Measurements from ENCODE around the gene CLBA1. TPM values are rescaled to one million over a fixed set of nuclear protein-coding genes. Genes with fewer than 3 reads are reported as not detected.
A peak's percentile ranks its signal among the peaks of the same experiment; 100 is the strongest.

The CLBA1 gene
- total RNA-seq, 4 donors from 2014 or later: 1.3 to 11.1 (median 10.1) TPM; not detected in 1

DNA sequence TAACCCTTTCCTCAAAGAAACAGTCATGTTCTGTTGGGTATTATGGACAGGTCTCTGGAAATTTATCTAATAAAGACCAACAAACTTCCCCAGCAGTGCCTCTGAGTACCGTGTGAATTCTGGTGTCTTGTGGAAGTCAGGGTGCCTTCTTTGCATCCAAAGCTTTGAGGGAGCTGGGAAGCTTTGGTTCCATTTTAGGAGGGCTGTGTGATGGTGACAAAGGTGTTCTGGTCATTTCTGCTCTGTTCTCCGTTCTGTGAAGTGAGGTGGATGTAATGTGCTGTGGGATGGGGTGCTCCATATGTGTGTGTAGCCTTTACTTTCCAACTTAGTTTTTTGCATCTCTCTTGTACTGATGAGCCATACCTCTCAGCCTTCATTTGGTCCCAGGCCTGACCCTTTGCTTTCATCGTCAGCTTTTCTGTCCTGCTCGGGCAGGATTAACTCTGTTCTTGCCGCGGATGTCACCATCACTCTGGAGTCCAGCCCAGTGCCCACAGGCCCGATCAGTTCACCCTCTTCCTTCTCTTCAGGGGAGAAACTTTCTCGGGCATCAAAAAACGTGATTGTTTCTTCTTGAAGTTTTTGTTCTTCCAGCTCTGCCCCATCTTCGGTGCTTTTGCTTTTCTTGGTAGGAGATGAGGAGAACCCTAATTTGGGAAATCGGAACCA lies 47.8 kb upstream of the CLBA1 start:
- peak in 1 of 2 donors; percentile 9 for DNase-seq
- Histone ChIP-seq H3K4me1 (no peaks in the 10 kb centered on the region), H3K27me3 (no peaks in the 10 kb centered on the region), H3K4me3 (no peak overlapping the region), H3K9me3 (no peaks in the 10 kb centered on the region), H3K36me3 (no peaks in the 10 kb centered on the region), H3K27ac (no peak overlapping the region)
- TF ChIP-seq POLR2A (IDR thresholded peaks at IDR 0.05): no peak
- TF ChIP-seq, protein P1, sequence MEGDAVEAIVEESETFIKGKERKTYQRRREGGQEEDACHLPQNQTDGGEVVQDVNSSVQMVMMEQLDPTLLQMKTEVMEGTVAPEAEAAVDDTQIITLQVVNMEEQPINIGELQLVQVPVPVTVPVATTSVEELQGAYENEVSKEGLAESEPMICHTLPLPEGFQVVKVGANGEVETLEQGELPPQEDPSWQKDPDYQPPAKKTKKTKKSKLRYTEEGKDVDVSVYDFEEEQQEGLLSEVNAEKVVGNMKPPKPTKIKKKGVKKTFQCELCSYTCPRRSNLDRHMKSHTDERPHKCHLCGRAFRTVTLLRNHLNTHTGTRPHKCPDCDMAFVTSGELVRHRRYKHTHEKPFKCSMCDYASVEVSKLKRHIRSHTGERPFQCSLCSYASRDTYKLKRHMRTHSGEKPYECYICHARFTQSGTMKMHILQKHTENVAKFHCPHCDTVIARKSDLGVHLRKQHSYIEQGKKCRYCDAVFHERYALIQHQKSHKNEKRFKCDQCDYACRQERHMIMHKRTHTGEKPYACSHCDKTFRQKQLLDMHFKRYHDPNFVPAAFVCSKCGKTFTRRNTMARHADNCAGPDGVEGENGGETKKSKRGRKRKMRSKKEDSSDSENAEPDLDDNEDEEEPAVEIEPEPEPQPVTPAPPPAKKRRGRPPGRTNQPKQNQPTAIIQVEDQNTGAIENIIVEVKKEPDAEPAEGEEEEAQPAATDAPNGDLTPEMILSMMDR (IDR thresholded peaks at IDR 0.05): no peak
- intact Hi-C loops (cut with DNase I; ENCODE audit: low total_unique reads): no loop called here

DNA sequence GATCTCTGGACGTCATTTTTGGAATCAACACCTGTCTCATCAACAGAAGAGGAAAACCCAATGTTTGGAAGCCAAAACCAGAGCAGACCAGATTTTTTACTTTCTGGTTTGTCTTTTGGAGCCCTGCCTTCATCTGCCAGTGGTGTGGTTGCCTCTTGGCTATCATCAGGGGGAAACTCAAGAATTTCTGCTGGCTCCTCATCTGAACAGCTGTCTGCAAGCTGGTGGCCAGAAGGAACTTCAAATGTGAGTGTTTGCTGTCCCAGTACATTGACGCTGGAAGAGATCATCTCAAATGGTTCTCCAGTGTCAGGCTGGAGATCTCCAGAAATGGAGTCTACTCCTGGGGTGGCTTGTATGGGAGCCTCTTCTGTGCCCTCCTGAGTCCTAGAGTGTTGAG lies 47.2 kb upstream of the CLBA1 start:
- no peaks in the 10 kb centered on the region for H3K9me3 ChIP-seq
- TF ChIP-seq, protein P1 (IDR thresholded peaks at IDR 0.05): no peak
- no peak for TF ChIP-seq POLR2A (IDR thresholded peaks at IDR 0.05)
- H3K4me3 ChIP-seq: no peak overlapping the region
- H3K4me1 ChIP-seq: no peaks in the 10 kb centered on the region
- no peaks in the 10 kb centered on the region for H3K27me3 ChIP-seq
- no peaks in the 10 kb centered on the region for H3K36me3 ChIP-seq
- DNase-seq: no peak
- intact Hi-C loops (cut with DNase I; ENCODE audit: low total_unique reads): no loop called here
- H3K27ac ChIP-seq: no peak overlapping the region

DNA sequence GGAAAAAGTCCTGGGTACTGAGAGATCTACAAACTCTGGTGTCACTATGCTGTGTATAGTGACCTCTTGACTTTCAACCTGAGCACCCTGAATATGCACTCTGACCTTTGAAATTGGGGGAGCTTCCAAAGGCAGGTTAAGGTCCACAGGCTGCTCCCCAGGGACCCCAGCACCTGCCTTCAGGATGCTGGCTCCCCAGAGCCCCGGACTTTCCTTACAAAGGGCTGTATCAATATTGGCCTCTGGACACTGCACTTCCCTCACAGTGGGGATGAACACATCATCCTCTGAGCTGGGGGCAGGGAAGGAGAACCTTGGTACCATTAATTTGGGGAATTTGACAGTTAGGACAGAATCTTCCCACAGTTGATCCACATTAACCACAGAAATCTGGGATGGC lies 46.6 kb upstream of the CLBA1 start:
- no peaks in the 10 kb centered on the region for H3K36me3 ChIP-seq
- DNase-seq: peak in 1 of 2 donors; percentile 9
- H3K4me1 ChIP-seq: no peaks in the 10 kb centered on the region
- intact Hi-C loops (cut with DNase I; ENCODE audit: low total_unique reads): no loop called here
- no peak overlapping the region for H3K4me3 ChIP-seq
- TF ChIP-seq POLR2A (IDR thresholded peaks at IDR 0.05): no peak
- TF ChIP-seq, protein P1 (IDR thresholded peaks at IDR 0.05): no peak
- H3K27ac ChIP-seq: no peak overlapping the region
- H3K27me3 ChIP-seq: no peaks in the 10 kb centered on the region
- no peaks in the 10 kb centered on the region for H3K9me3 ChIP-seq

DNA sequence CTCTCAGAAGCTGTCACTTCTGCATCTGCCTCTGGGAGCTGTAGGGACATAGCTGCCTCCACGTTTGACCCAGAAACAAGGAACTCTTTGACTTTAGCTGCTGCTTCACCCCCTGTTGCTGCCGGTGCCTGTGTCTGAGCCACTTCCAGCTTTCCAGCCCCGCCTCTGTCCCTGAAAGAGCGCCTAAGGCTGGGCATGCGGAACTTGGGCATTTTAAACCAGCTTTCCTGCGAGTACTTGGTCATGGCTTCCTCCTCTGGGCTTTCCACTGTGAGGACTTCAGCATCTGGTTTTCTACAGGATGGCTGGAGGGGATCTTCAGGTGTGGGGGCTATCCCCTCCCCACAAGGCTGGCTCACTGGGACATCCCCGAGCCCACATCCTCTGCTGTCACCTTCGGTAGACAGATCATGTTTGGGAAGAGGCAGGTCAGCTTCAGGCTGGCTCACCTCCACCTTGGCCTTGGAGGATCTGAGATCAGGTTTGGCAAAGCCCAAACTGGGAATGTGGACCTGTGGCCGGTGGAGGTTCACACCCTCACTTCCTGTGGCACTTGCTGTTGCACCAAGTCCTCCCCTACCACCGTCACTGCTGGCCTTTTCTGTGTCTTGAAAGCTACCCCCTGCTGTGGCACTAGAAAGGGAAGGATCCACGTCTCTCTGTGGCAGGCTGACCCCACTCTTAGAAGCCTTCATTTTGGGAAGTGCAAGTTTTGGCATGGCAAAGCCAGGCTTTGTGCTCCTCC lies 45.8 kb upstream of the CLBA1 start:
- no peaks in the 10 kb centered on the region for H3K36me3 ChIP-seq
- intact Hi-C loops (cut with DNase I; ENCODE audit: low total_unique reads): no loop called here
- DNase-seq: peak; percentile 11 to 12
- no peak overlapping the region for H3K27ac ChIP-seq
- no peaks in the 10 kb centered on the region for H3K4me1 ChIP-seq
- H3K4me3 ChIP-seq: no peak overlapping the region
- H3K9me3 ChIP-seq: no peaks in the 10 kb centered on the region
- no peaks in the 10 kb centered on the region for H3K27me3 ChIP-seq
- TF ChIP-seq, protein P1 (IDR thresholded peaks at IDR 0.05): no peak
- TF ChIP-seq POLR2A (IDR thresholded peaks at IDR 0.05): no peak

DNA sequence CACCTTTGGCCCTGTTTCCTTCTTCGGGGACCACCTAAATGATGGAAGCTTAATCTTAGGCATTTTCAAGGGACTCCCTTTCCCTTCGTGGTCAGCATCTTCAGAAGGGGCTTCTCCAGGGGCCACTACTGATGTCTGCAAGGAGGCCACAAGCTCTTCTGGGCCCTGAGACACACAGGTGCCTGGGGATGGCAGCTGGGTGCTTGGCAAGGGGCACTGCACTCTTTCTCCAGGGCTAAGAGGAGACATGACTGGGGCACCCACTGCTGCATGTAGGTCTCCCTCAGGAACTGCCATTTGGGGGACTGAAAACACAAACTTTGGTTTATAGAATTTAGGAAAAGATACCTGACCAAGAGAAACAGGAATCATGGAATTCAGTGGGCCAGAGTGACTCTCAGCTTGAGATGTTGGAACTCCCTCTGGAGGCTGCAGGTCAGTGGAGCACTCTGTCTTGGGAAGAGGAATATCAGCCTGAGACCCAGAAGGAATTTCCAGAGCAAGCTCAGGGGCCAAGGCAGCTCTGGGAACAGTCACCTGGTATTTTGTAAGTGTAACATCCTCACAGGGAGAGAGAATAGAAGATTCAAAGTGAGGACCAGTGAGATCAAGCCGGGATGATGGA lies 45.0 kb upstream of the CLBA1 start:
- TF ChIP-seq, protein P1 (IDR thresholded peaks at IDR 0.05): no peak
- TF ChIP-seq POLR2A (IDR thresholded peaks at IDR 0.05): no peak
- no peaks in the 10 kb centered on the region for H3K9me3 ChIP-seq
- peak in 1 of 2 donors; percentile 8 for DNase-seq
- intact Hi-C loops (cut with DNase I; ENCODE audit: low total_unique reads): no loop called here
- H3K4me3 ChIP-seq: no peak overlapping the region
- no peaks in the 10 kb centered on the region for H3K4me1 ChIP-seq
- no peak overlapping the region for H3K27ac ChIP-seq
- H3K36me3 ChIP-seq: no peaks in the 10 kb centered on the region
- H3K27me3 ChIP-seq: no peaks in the 10 kb centered on the region

Measured in uterus (tissue), 4 donors.